Activated naive CD4-positive, alpha-beta T cell treated with anti-CD3 and anti-CD28 coated beads, Interleukin-2, amount 50 U/mL, for 16 hours (primary cell): ENCODE measurements around the gene NR6A1.

Experiments used
- DNase-seq: peaks from one replicate; pipeline ENCODE4 v3.0.0-alpha.2; 2020

The NR6A1 gene

DNA sequence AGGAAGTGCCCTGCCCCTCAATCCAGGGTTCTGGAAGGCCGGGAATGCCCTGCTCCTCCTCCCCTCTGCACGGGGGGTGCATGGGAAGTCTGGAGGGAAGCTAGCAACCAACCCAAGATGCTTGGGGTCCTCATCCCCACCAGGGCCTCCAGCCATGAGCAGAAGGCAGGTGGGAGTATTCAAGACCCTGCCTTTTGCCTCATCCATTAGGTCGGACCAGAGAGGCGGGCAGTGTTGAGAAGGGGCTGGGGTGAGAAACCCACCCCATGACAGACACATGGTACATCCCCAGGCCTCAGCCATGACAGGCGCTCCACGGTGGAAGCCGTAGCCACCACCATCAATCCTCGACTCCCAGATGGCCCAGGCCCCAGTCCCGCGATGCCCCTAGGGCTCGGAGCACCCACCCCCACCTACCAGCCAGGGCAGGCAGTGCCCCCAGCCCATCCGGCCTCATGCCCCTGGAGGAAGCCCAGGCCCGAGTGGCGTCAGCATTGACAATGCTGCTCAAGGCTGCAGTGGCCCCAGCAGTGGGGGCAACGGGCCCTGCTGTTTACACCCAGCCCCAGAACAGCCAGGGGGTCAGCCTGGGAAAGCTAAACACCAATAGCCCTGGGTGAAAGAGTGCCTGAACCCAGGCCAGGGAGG lies 272.5 kb downstream of the NR6A1 start:
- DNase-seq = no peak

DNA sequence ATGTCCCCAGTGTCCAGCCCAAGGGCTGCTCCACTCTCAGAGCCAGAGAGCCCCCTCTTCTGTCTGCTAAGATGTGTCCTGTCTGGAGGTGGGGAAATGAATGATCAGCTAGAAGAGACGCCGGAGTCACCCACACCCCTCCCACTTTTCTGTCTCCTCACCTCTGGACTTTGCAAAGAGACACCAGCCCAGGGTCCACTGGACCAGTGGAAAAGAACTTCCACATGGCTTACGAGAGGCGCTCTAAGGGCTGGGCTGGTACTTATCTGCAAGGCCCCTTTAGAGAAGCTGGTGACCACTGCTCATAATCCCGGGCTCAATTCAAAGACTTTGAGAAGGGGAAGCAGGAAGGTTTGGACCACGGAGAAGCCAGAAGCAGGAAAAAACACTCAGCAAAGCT lies 273.1 kb downstream of the NR6A1 start:
- no peak for DNase-seq

DNA sequence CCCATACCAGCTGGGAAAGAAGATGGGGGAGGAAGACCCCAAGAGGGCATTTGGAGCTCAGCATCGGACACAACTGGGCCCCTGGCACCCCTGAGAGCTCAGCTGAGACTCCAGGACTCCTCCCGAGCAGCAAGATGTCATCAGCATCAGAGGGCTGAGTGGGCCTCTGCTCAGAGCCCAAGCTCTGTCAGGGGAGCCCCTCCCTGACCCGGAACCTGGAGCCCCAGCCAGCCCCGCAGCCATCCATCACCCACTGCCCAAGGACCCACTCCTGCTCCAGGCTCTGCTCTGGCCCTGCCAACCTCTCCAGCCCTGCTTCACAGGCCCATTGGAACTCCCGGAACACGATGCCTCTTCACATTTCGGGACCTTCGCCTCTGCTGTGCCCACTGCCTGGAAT lies 273.7 kb downstream of the NR6A1 start:
- no peak for DNase-seq

DNA sequence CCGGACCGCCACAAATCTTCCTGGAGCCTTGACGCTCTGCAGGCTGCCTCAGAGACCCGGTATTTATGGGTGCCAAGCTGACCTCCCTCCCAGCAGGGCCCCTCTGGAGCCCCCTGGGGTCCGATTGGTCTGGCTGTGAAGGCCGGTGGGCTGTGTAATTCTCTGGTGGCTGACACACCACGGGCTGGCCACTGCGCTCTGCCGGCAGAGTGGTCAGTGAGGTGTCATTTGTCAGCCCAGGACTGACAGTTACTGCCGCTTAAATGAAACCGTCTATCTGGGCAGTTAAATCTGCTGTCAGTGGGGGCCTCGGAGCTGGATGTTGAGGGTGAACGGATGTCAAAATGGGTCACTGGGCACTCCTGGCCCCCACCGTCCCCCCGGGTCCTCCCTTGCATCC lies 274.6 kb downstream of the NR6A1 start:
- DNase-seq = no peak

DNA sequence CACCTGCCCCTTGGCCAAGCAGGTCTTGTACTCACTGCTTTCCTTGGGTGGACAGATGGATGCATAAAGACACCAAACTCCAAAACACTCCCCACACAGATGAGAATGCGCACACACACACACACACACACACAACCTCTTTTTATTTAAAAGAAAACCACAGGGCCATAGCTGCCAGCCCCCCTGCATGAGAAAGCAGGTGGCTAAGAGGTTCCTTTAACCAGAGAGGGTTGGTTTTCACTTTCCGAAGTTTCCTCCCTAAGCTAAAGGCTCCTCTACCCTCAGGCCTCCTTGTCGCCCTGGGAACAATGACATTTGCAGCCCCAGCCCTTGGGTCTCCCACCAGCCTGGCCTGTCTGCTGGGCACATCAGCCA lies 275.0 kb downstream of the NR6A1 start:
- DNase-seq = no peak

DNA sequence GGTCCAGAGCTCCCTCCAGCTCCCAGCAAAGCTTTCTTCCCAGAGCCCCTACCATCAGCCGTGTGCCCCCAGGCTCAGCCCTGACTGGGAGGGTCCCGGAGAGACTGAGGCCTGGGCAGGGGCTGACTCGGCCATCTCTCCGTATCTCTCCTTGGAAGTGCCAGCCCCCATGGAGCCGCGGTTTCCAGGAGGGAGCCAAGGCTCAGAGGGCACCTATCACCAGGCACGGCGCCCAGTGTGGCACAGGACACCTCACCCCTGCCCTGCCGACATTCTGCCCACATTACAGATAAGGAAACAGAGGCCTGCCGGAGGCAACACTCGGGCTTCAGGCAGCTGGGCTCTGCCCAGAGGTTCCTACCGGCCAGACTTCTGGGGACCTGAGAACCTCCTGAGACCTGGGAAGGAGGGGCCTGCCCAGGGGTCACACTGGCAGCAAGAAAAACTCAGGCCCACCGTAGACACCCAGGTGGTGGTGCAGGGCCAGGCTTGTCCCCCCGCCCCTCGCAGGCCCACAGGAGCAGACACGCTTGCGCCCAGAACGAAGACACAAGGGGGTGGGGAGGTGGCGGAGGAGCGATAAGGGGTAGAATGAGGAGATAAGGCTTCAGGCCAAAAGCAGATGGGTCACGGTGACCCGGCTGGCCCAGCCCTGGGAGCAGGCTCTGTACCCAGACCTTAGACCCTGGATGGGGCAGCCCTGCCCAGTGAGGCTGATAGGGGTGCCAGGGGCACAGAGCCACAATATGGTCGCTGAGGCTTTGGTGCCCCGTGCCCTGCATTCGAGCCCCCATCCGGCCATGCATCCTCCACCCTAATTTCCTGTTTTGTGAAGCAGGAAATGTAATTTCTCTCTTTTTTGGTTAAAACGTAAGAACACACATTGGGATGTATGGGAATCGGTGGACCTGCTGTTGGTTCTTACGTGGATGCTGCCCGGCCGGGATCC lies 275.7 kb downstream of the NR6A1 start:
- no peak for DNase-seq

DNA sequence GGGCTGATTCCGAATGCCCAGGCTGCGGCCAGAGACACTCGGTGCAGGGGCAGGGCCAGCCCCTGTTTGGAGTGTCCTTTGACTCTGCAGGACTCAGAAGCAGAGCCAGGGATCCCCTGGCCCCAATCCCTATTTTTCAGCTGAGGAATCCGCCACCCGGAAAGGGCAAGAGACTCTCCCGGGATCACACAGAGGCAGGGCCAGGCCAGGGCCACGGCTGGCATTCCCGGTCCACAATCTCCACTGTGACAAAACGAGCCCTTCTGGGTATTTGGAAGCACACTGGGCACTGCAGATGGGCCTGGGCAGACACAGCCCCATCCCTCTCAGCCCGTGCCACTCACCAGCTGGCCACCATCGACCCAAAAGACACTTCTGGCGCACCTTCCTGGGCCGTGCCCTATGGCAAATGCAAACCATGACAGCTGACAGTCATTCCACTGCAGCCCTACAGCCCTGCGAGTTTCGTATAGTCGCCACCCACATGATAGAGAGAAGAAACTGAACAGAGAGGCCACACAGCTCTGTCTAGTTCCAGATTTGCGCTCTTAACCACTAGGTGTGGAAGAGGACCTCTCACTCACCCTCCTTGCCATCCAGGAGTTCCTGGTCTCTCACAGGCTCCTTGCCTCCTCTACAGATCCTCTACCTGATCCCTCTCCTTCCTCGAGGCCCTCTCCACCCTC lies 277.2 kb downstream of the NR6A1 start:
- no peak for DNase-seq

DNA sequence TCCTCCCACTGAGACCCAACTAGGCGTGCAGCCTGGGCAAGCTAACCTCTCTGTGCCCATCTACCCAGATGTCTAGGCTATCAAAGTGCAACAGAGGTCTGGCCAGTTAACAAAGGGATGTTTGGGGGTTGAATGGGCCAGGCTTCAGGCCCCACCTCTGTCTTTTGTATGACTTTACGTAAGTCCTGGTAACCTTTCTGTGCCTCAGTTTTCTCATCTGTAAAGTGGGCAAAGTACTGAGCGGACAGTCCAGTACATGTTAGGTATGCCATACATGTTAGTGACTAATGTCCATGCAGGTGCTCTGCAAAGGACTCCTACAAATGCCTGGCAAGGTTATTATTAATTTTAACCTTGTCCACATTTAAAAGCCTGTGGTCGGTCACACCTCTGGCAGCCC lies 277.9 kb downstream of the NR6A1 start:
- no peak for DNase-seq

DNA sequence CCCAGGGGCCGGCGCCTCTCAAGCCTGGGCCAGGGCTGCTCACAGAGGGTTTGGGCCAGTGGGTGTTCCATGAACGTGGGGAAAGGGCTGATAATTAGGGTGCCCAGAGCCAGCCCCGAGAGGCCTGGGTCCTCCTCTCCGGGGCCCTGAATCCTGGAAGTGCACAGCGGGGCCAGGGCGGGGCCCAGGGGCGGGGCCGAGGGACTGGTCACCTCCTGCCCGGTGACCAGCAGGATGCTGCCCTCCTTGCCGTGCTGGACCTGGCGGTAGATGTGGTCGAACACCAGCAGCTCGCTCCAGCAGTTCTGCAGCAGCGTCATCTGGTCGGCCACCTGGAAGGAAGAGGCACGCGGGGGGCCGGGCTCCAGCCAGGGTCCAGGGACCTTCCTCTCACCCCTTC lies 278.3 kb downstream of the NR6A1 start:
- DNase-seq = no peak

DNA sequence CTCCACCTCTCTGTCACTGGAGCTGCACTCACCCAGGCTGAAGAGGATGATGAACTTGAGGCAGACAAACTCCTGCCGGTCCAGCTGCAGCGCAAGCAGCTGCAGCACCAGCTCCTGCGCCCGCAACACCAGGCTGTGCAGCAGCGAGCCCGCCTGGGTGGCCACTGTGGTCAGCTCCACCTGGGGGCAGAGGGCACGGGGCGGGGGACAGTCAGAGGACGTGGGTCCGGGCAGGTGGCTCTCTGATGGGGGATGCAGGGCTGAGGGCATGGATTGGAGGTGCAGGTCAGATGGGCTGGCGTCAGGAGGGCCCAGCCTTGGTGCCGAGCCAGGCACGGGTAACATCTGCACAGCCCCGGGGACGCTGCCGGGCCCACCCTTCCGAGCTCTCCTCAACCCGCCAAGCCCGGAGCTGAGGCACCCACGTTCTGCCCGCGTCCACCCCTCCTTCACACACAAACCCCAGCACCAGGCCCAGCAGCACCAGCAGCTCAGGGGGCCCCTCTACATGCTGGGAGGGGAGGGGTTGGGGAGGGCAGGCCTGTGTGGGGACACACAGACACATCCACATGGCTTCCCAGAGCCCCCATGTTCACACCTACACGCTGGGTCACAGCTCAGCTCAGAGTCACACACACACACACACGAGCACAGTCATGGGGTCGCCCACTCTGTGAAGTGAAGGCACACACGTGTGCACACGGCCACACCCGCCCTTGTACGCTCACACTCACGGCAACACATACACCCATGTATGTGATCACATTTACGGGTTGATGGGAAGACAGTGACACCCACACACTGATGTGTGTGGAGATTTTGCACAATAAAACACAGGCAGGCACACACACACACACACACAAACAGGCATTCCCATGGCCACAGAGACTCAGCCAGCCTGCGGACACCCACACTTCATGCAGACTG lies 279.8 kb downstream of the NR6A1 start:
- DNase-seq = no peak

DNA sequence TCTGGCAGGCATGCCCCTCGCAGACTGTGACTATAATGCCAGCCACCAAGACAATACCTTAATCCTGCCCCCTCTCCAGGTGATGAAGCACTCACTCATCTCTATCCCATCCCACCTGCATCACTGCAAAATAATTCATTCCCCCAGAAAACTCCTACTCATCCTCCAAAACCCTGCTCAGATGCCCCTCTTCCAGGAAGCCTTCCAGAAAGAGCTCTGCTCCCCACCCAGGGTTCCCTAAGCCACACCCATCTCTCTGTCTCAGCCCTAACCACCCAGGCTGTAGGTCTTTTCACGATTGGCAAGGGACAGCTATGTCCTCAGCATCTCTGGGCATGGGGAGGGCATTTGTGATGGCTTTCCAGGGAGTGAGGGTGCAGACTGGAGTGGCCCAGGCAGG lies 281.1 kb downstream of the NR6A1 start:
- DNase-seq = no peak

DNA sequence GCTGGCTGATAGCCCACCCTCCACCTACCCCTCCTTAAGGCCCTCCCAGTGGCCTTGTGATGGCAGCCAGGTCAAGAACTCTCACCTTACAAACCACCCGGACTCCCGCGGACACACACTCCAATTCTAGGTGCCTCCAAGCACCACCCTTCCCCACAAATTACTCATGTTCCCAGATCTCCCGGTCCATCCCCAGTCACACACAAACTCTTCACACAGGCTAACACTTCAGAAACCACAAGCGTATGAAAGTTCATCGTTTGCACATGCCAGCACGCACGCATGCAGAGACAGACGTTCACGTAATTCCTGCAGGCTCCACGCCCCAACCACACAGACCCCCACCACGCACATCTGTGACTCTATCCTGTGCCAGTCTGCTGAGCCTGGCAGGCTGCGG lies 281.9 kb downstream of the NR6A1 start:
- no peak for DNase-seq

DNA sequence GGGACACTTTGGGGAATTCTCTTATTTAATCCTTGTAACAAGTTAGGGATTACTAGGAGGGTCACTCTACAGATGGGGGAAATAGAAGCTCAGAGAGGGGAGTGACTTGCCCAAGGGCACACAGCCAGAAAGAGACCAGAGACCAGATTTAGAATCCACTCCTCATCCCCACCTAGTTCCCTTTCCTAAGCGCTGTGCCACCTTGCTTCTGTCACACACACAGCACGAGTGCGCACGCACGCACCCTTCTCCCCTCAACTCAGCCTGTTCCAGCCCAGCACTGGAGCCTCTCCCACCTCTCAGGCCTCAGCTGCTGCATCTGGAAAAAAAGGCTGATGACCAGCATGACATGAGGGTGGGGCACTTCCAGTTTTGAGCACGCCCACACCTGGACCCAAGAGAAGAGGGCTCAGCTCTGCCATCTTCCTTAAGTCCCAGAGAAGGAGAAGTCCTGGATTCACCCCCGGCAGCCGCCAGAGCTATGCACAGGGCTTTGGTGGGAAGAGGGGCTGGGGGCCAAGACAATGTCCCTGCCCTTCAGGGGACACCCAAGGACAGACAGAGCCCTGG lies 282.4 kb downstream of the NR6A1 start:
- no peak for DNase-seq

DNA sequence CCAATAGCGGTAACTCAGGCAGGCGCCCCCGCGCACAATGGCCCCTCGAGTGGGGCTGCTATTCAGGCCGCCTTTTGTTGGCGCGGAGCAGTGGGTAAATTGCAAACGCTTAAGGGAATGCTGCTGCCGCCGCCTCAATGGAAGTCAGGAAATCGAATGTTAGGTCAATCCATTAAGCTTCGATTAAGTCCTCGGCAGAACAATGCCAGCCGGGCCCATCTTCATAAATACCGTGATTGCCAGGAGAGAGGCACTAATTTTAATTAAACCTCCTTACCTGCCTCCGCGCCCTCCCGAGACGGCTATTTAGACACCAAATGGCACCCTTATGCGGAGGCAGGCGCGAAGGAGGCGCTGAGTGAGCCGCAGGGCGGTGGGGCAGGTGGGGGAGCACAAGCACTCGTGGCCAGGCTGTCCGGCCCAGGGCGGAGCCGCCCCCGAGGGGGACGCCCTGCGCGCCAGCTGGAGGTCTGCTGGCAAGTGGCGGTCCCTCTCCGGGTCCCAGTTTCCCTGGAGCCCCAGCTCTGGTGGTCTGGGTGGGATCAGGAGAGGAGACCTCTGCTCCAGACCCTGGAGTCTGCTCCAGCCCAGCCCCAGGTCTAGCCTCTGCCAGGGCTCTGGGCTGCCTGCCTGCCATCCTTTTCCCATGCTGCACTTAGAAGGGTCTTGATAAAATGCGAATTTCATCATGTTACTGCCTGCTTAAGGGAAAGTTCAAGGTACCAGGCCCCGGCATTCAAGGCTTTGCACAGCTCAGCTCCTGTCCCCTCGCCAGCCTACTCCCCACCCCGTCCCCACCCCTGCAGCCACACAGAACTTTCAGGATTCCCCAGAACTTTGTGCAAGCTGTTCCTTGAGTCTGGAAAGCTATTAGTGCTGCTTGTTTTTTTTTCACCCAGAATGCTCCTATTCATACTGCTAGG lies 283.6 kb downstream of the NR6A1 start:
- DNase-seq = no peak

DNA sequence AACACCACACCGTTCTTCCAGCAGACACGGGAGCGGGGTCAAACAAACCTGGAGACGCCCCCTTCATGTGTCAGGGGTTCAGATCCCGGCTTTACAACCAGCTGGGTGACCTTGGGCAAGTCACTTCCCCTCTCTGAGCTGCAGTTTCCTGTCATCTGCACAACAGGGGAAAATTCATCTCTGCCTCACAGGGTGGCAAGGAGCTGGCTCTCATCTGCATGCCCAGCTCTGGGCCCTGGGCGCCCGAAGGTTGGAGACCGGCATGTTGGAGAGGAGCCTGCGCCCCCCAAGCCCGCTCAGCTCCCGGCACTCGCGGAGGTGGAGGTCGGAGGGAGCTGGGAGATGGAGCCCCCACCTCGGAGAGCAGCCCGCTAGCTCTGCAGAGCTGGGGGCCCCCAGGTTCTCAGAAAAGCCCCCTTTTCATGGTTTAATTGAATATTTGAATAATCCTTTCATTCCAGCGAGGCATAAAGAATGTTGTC lies 284.3 kb downstream of the NR6A1 start:
- DNase-seq = no peak

DNA sequence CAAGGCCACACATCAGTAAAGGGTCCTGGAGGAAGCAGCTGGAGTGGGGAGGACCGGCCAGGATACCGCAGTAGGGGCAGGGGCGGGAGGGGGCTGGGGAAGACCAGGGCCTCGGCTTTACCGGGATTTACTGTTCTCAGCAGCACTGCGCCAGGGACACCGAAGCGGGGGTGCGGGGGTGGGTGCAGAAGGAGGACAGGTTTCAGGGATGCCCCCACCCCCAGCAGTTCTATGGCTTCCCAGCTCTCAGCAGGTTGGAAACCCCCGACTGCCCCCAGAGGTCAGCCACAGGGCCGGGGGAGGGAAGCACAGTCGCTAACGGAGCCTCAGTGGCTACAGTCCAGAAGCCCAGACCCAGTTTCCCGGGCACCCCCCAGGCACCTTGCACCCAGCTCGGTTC lies 285.2 kb downstream of the NR6A1 start:
- DNase-seq = no peak

DNA sequence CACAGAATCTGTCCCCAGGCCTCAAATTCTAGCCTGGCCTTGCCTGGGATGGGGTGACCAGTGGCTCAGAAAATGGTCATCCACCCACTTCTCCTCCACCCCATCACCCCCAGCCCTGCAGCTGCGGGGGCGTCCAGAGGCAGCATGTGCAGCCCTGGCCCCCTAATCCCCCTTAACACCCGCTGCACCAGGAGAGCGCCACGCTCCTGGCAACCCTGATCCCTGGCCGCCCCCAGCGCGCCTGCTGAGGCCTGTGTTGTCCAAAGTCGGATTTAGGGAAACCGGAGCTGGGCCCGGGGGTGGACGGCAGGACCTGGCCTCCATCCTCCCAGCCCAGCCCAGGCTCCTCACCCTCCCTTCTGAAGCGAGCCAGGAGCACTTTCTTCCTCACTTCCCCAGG lies 285.9 kb downstream of the NR6A1 start:
- DNase-seq = no peak

DNA sequence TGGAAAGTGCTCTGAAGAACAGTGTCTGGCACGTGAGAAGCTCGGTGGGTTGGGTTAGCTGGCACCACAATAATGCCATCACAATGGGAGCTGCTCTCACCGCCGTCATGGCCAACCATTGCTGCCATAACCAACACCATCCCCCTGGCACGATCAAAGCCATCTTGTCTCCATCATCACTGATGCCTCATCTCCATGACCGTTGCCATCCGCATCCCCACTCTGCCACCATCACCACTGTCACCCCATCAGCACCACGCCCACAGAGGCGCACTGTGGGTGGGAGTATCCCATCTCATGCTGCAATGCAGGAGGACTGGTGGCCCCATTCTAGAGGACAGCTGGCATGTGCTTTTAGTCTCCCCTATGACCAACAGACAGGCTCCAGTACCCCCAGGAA lies 287.6 kb downstream of the NR6A1 start:
- no peak for DNase-seq

DNA sequence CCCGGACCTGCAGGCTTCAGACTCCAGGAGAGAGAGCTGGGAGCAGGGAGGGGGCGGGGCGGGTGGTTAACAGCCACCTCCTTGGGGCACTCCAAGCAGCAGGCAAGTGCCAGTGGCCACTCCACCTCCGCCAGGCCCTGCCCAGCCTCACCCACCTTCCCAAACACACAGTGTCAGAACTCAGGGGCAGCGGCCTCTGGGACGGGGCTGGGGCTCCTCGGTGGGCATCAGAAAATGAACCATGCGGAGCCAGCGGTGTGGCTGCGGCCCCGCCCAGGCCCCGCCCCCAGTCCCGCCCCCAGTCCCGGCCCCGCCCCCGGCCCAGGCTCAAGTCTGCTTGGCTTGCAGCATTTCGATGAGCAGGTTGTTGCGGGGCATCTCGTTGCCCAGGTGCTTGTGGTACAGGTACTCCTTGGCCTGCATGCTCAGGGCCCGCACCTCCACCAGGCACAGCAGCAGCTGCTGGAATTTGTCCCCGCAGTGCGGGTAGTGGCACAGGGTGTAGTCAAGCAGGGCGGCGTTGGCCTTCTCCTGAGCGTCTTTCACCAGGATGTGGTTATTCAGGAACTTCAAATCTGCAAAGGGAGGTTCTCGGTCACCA lies 288.6 kb downstream of the NR6A1 start:
- DNase-seq = no peak

DNA sequence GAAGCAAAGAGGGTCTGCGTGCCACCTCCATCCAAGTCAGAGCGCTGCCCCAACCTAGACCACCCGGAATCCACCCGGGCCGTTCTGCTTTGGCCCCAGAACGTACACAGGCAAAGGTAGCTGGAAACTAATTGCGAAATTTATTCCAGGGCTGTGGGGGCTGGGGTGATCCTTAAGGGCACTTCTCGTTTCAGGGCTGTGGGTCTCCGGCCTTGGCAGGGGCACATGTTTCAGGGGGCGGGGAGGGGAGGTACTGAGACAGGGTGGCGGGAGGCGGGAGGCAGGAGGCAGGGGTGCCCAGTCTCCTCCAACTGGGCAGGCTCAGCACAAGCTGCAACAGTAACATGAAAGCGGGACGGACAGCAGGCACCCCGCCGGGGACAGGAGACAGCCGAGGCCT lies 290.0 kb downstream of the NR6A1 start:
- DNase-seq = no peak

DNA sequence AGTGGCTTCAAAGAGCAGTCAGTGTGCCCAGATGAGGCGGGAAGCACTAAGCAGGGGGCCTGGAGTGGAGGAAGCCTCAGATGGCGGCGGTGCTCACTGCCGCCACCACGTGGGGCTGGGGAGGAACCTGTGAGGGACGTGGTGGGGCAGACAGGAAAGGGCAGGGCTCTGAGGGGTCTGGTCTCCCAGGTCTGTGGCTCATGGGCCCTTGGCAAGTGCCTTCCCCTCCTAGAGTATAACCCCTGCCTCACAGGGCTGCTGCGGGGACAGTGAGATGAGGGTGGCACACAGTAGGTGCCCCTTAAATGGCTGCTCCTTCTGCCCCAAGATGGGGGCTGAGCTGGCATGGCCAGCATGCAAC lies 290.5 kb downstream of the NR6A1 start:
- DNase-seq = no peak
